NCI-H82 (cell line): Measurements from ENCODE around the gene P2RY2.

Experiments
- DNase-seq: peaks from one replicate; lab custom pipeline; 2025; lab: John Stamatoyannopoulos, UW

P2RY2 gene

DNA sequence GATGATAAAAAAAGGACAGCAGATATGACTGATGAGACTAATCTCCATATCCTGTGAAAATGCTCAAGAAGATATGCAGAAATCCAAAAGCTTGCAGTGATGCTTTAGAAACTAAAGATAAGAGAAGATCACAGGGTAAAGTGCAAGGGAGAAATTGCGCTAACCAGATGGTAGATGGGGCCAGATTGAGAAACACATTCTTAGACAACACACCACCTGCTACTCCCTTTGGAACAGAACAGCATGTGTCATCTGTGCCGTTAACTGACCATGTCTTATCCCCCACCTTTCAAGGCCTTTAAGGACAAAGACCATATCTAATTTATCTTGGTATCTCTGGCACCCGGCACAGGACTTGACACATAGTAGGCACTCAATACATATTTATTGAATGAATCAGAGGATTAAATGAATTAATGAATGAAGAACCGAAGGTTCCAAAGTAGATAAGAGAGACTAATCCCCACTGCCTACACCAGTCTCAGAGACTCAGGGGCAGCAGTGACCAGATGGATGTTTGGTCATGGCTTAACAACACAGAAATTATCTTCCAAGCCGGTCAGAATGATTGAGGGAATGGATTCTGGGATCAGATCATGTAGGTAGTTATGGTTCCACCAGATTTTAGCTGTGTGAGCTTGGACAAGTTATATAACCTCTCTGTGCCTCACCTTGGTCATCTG, 12.3 kb upstream of the P2RY2 start:
- DNase-seq, result peak; percentile 95

DNA sequence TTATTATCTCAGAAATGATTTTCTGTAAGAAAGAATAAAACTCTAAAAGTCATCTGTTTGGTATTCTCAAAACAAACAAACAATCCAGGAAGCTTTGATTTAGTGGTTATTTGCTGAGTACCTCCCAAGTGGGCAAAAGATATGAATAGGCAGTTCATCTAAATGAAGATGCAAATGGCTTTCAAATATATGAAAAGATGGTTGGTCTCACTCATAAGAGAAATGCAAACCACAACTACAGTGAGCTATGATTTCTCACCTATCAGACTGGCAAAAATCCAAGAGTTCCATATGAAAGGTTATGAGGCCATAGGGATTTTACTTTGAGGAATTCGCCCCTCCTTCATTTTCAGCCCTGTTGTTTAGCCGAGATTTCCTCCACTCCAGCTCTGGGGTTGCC, 11.3 kb upstream of the P2RY2 start:
- peak; percentile 40 for DNase-seq

DNA sequence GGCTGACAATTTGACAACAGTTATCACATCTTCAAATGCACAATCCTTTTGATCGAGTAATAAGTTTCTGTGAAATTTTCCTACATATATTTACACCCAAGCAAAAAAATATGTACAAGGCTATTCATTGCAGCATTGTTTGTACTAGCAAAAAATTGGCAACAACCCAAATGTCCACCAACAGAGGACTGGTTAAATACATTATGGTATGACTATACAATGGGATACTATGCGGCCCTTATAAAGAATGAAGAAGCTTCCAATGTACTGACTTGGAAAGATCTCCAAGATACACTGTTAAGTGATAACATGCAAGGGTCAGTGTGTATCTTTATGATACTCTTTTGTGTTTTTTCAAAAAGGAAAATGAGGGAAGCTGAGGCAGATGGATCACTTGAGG, 8.2 kb upstream of the P2RY2 start:
- no peak for DNase-seq

DNA sequence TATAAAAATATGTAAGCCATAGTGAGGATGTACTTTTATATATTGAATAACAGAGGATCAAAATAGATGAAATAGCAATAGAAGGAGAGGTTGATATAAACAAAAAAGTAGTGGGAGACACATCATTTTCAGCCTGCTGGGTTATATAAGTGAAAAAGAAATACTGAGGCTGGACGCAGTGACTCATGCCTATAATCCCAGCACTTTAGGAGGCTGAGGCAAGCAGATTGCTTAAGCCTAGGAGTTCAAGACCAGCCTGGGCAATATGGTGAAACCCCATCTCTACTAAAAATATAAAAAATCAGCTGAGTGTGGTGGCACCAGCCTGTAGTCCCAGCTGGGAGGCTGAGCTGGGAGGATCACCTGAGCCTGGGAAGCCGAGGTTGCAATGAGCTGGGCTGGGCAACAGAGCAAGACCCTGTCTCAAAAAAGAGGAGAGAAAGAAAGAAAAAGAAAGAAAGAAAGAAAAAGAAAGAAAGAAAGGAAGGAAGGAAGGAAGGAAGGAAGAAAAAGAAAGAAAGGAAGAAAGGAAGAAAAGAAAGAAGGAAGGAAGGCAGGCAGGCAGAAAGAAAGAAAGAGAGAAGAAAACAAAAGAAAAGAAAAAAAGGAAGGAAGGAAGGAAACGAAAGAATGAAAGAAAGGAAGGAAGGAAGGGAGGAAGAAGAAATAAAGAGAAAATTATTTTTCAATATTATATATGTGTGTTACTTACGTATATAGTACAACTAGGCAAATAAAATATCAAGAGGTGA, 7.0 kb upstream of the P2RY2 start:
- DNase-seq, result no peak

DNA sequence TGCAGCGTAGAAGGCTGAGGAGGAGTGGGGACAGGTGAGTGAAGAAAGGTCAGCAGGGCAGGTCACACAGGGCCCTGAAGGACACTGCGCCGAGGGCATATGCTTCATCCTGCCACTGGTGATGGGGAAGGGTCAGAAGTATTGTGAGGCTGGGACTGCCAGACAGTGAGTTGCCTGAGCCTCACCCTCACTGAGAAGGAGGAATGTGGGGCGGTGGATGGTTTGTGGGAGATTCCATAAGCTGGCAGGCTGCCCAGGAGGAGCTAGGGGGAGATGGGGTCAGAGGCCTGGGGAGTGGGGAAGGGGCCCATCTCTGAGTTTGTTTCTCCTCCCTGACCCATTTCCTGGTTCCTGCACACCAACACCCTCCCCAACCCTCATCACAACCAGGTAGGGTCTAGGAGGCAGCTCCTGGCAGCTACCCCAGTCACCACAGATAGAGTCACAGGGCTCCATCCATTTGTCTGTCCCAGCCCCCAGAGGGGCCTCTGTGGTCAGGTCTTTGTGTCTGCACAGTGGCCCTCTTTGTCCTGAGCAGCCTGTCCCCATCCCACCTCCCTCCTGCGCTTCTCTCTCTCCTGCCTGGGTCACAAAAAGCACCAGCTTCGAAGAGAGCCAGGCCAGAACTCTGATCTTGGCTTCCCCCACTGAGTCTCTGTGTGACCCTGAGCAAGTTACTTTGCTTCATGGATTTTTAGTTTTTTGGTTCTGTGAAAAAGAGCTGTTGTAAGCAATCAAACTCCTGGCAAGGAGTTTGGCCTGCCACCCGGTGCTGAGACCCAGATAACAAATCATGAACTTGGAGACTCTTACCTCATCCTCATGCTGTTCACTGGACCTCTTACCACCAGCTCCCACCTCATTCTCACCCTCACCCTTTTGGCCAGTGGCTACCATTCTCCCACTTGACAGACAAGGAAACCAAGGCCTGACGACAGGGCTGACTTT, 4.6 kb upstream of the P2RY2 start:
- no peak for DNase-seq

DNA sequence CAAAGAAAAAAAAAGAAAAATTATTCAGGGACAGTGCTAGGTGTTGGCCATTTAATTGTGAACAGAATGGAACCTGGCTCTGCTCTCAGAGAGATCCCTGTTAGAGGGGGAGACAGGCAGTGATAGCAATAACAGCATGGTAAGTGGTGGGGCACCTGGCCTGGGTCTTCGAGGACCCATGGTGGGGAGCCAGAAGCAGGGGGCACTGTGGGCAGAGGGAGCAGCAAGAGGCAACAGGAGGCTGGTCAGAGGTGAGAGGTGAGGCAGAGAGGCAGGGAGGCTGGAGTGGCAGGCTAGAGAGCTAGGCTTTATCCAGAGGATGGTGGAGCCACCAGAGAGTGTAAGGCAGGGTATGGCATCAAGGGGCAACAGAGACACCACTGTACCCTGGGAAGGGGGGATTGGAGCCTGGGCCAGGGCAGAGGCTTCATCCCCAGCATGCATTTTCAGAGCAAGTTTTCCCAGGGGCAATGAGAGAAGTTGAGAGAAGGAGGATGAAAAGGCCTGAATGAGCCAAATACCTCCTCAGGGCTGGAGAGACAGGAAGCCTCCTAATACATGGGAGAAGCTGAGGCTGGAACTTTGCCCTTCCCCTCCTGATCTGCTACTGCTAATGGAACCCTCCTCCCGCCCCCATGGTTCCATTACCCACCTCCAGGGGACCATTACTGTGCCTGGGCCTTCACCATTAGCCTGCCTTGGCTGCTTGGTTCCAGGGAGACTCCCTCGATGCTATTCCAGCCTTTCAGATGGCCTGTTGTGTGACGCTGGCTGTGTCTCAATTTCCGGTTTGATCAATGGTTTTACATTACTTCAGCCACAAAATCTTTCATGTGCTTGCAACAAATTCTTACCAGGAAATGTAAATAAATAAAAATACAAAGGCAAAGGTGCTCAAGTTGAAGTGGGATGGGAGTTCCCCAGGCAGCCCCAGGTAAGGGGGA, 2.6 kb upstream of the P2RY2 start:
- DNase-seq, result no peak

DNA sequence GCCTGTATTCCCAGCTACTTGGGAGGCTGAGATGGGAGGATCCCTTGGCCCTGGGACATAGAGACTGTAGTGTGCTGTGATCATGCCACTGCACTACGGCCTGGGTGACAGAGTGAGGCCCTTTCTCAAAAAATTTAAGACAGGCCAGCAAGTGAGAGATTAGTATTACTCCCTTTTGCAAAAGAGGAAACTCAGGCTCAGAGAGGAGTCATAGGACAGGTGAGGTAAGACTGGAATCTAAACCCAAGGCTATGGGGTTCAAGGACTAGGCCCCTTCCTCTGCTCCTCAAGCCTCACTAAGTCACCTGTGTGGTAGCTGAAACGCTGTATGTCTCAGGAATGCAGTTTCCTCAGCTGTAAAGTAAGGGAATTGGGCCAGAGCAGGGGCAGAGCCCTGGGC, 1.6 kb upstream of the P2RY2 start:
- DNase-seq, result no peak

DNA sequence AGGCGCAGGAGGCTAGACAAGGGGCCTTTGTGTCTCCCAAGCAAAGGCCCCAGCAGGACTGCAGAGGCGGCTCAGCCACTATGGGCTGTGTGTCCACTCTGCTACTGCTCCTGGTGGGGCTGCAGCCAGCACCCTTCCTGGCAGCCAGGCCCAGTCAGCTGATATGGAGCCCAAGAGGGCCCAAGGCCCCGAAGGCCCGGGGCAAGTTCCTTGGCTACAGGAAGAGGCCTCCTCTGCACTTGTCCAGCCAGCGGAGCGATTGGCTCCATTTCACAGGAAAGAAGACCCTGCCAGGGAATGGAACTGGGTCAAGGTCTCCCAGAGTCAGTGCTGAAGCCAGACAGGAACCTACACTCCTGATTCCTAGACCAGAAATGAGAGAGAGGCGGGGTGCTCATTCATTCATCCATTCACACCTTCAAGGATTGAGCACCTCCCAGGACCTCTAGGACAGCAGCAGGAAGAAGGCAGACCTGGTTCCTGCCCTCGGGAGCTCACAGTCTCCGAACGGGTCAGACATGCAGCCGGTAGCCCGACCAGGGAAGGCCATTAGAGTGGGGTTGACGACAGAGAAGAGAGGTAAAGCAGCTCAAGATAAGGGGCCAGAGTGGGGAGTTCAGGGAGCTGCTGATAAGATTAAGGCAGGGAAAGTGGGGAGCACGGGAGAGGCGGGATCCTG, 811 bp upstream of the P2RY2 start:
- DNase-seq, result no peak

DNA sequence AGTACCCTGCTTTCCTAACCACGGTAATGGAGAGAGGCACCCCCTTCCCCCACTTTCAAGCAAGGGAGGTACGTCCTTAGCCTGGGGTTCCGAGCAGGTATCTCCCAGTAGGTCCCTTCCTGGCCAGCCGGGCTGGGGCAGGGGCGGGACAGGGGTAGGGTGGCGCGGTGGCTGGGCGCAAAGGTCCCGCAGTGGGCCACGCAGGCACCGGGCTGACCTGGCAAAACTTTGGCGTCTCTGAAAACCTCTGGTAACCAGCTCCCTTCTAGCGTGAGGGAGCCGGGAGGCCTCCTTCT, 323 bp upstream of the P2RY2 start:
- no peak for DNase-seq

DNA sequence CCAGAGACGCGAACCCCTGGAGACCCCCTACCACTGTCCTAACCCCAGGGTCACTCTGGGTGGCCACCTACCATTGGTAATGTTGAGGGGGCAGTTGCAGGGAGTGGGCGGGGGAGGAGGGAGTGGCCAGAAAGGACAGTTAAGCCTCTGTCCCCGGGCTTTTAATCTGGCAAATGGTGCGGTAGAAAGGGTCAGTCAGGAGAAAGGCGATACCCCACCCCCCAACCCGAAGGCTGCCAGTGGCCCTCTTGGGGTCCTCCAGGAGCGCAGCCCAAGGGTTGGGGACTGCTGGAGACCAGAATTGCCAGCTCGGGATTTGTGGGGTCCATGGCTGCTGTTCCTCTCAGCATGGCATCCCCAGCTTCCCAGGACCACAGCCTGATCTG, 742 bp downstream of the P2RY2 start:
- no peak for DNase-seq

DNA sequence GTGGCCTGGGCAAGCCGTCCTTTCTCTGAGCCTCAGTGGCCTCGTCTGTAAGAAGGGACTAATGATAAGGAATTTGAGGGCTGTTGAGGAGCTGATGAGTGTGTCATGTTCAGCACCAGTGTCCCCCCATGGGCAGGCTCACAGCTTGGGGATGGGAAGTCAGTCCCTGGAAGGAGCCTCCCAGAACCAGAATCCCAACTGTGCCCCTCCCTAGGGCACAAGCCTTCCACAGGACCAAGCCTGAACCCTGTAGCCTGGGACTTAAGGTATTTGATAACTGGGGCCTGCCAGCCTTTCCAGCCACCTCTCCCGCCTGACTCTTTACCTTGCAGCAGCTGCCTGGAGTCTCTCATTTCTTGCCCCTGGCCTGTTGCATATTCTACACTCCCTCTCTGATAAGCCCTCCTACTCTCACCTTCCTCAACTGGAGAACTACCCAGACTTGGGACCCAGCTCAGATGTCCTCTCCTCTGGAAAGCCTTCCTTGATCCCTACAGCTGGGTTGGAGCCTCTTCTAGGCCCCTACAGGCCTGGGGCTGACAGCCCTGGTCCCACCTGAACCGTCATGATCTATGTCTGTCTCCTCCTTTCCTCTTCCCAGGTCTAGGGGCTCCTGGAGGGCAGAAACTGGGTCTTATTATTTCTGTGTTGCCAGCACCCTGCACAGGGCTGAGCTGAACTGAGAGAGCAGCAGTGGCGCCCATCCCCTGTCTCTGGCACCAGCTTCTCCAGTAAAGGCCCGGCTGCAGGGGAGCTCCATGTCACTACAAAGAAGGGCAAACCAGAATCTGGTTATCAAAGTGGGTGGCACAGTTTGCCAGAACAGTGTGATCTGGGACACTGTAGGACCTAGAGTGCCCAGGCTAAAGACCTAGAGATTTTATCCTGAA, 1.6 kb downstream of the P2RY2 start:
- DNase-seq, result no peak

DNA sequence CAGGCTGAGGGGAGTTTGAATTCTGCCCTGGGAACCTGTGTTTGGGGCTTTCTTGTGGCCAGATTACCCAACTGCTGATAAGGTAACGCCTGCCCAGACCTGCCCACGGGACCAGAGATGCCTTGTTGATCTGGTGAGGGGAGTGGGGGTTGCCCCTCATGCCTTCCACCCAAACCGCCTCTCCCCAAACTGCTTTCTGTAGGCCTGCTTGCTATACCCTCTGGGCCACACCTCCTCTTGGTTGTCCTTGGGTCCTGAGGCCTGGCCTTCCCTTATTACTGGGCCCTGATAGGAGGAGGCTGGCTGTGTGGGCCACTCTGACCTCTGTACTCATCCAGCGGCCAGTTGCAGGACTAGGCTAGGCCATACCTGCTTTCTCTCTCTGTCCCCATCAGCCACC, 3.4 kb downstream of the P2RY2 start:
- no peak for DNase-seq

DNA sequence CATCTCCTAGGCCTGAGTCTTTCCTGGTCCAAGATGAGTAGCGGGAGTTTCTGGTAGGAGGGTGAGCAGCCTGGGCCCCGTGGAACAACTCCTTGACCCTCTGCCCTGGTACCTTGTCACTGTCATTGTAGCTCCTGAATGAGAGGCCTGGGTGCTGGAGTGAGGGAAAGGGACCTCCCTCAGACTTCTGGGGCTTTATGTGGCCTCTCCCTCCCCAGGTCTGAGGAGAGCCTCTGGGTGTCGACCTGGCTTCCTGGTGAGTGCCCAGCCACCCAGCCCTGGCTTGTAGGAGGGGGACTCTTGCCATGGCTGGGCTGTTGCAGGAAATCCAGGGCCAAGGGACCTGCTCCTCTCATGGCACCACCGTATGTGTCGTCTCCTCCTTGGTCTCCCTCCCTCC, 3.9 kb downstream of the P2RY2 start:
- no peak for DNase-seq

DNA sequence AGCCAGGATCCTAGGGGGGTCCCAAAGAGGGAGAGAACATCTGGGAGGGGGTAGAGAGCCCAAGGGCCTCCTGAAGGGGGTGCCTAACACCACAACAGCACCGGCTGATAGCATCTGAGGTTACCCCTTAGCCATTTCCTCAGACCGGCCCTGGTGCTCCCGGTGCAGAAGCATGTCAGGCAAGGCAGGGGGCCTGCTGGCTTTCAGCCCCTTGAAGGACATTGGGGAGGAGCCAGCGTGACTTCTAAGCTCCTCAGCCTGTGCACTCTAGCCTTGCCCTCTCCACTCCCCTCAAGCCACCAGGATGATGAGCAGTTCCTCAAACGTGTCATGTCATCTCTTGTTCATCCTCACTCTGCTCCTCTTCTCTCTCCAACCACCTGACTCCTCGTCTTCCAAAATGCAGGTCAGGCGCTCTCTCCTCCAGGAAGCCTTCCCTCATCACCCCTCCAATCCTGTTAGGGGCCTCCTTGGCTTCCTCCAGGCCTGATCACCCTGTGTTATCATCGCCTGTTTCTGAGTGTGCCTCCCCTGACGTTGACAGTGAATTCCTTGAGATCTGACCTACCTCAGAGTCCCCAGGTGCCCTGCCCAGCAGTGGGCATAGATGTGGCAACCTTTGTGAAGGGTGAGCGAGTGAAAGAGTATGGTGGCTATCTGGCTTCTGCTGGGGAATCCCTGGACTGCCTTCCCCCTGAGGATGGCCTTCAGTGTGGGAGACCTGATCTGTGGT, 6.1 kb downstream of the P2RY2 start:
- no peak for DNase-seq

DNA sequence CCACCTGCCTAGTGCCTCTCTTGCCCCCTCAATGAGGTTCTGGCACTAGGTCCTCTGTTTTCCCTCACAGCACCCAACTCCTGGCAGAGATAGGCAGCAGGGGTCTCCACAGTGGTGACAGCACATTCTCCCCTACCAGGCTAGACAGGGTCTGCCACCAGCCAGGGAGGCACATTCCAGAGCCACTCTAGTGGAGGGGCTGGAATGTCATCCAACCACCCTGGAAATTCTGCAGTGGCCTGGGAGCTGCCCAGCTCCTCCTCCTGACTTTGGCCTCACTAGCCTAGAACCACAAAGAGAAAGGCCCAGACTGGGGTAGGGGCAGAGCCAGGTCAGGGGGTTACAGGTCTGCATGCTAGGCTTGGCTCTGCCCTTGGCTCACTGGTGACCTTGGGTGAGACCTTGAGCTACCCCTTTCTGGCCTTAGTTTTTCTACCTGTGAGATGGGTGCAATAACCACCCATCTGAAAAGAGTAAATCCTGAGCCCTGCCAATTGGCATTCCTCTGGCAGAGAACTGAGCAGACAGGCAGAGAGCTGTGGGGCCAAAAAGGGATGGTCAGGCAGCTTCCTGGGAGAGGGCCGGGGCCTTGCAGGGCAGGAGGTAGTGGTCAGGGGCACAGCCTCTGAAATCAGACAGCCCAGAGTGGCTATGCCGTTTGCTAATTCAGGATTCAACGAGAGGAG, 7.1 kb downstream of the P2RY2 start:
- DNase-seq, result no peak

DNA sequence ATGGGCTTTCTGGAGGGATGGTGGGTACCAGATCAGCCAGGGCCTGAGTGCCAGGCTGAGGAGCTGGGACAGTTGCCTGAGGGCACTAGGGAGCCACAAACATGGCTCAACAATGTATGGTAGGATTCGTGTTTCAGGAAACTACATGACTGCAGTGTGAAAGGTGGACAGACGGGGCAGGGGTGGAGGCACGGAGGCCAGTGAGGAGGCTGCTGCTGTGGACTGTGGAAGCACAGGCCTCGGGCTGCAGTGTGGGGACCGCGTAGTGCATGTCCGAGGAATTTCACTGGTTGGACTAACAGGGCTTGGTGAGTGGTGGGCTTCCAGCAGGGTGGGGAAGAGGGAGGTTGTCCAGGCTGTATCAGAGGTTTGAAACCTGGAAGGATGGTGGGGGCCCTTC, 7.8 kb downstream of the P2RY2 start:
- no peak for DNase-seq

DNA sequence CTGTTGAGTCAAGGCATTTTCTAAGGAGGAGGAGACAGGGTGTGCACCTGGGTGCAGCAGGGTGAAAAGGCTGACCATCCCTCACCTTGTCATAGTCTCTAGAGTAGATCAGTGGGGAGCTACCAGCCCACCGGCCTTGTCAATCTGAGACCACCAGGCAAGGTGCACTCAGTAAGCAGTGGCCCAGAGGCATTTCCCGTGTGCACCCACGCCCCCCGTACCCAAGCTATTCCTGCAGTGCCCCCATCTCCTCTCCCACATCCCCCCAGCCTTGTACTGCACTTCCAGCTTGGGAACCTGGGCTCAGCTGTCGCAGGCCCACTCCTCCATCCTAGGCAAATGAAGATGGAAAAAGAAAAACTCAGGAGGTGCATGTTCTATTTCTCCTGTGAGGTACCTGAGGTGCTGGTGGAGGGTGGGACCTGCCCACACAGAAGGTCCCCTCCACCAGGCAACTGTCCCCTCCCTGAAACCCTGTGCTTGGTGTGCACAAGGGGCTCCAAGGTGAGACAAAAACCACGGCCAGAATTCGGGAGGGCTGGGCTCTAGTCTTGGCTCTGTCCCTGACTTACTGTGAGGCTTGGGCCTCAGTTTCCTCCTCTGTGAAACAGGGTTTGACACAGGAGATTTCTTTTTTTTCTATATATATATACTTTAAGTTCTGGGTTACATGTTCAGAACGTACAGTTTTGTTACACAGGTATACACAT, 8.4 kb downstream of the P2RY2 start:
- DNase-seq, result no peak

DNA sequence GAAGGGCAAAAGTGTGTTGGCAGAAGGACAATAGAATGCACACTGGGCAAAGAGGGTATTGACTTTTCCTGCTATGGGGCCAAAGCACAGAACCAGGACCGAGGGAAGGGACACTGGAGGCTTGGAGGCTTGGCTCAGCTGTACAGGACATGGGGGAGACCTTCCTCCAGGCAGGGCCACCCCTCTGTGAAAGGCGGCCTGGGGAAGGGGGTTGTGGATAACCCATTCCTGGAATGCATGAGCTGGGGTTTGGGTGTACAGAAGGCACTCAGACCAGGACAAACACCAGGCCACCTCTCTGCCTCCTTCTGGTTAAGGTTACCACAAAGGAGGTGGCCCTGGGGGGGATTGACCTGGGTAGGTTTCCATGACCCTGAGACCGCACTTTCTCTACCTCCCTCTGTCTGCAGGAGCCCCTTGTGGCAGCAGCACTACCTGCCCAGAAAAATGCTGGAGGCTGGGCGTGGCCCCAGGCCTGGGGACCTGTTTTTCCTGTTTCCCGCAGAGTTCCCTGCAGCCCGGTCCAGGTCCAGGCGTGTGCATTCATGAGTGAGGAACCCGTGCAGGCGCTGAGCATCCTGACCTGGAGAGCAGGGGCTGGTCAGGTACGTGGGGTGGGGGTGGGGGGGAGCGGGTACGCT, 9.6 kb downstream of the P2RY2 start:
- DNase-seq, result no peak
